GM10248 (cell line): ENCODE results near the gene CACNA1G.

Source experiments
- CTCF ChIA-PET: fragments of 300-600 bp; sonication (Branson Sonifier 250); formaldehyde crosslinking; extraction: SDS; loops from one replicate; lab custom pipeline; 2021; ENCODE audit warnings: antibody characterized with exemption; lab: Yijun Ruan, JAX
- POLR2A ChIA-PET: fragments of 350-650 bp; sonication (Branson Sonifier 250); formaldehyde crosslinking; extraction: SDS; loops from one replicate; lab custom pipeline; 2020; ENCODE audit warnings: antibody characterized with exemption; lab: Yijun Ruan, JAX
- DNase-seq: peaks from one replicate; pipeline ENCODE4 v3.0.0; 2012; ENCODE audit errors: extremely low spot score
- CTCF ChIP-seq: IDR thresholded peaks from 2 replicates; pipeline ENCODE4 v1.5.1; 2012; ENCODE audit warnings: mild to moderate bottlenecking, low read depth; ENCODE audit errors: extremely low read depth, missing control alignments, control extremely low read depth

The CACNA1G gene

GRCh38 chr17:50562242-50563091 lies 2.0 kb downstream of the CACNA1G start:
- no peak for TF ChIP-seq CTCF
- no peak for DNase-seq
- CTCF ChIA-PET, result interaction anchor here (1.2 to 4.5 kb wide), 3 partner anchors 11 to 290 kb away, joined by 3 to 27 read pairs (median 4); no protein-coding TSS in a partner anchor
- POLR2A ChIA-PET, result no interaction called here

GRCh38 chr17:50563092-50563511 lies 2.6 kb downstream of the CACNA1G start:
- DNase-seq, result no peak
- POLR2A ChIA-PET, result no interaction called here
- CTCF ChIA-PET, result interaction anchor here (1.2 to 4.5 kb wide), 2 partner anchors 11 to 12 kb away, joined by 4 to 27 read pairs; no protein-coding TSS in a partner anchor
- no peak for TF ChIP-seq CTCF

GRCh38 chr17:50564916-50565315 lies 4.4 kb downstream of the CACNA1G start:
- no peak for DNase-seq
- POLR2A ChIA-PET, result no interaction called here
- CTCF ChIA-PET, result no interaction called here
- TF ChIP-seq CTCF, result no peak

GRCh38 chr17:50565402-50566350 lies 5.2 kb downstream of the CACNA1G start:
- POLR2A ChIA-PET, result no interaction called here
- no peak for TF ChIP-seq CTCF
- CTCF ChIA-PET, result no interaction called here
- DNase-seq, result no peak

GRCh38 chr17:50566886-50567285 lies 6.4 kb downstream of the CACNA1G start:
- ChIA-PET CTCF (no interaction called here), POLR2A (no interaction called here)
- DNase-seq, result no peak
- no peak for TF ChIP-seq CTCF

- TF ChIP-seq CTCF, result no peak
- DNase-seq, result no peak
- POLR2A ChIA-PET, result no interaction called here
- CTCF ChIA-PET, result interaction anchor here (1.2 kb wide), 2 partner anchors 10 to 62 kb away, joined by 3 read pairs; no protein-coding TSS in a partner anchor
Observed at GRCh38 chr17:50568659-50569058, 8.1 kb downstream of the CACNA1G start.
